Endothelial cell (in vitro differentiated cells): ENCODE results near the gene B4GAT1. TPM values are rescaled to one million over a fixed set of nuclear protein-coding genes. Genes with fewer than 3 reads are reported as not detected.

Experiments used
- DNase-seq: peaks from one replicate; pipeline ENCODE4 v3.0.0; 2021; ENCODE audit warnings: low spot score
- H3K27ac Mint-ChIP-seq: one replicate; pipeline ENCODE4 v1.8.0; 2021; ENCODE audit warnings: mixed read lengths, inconsistent platforms; ENCODE audit not compliant: unreplicated experiment
- H3K27me3 Mint-ChIP-seq: one replicate; pipeline ENCODE4 v1.8.0; 2021; ENCODE audit warnings: mild to moderate bottlenecking, moderate library complexity, mixed read lengths, inconsistent platforms; ENCODE audit not compliant: unreplicated experiment
- H3K36me3 Mint-ChIP-seq: one replicate; pipeline ENCODE4 v1.8.0; 2021; ENCODE audit warnings: mild to moderate bottlenecking, low read depth, mixed read lengths, inconsistent platforms; ENCODE audit not compliant: unreplicated experiment
- H3K4me1 Mint-ChIP-seq: one replicate; pipeline ENCODE4 v1.8.0; 2021; ENCODE audit warnings: mild to moderate bottlenecking, mixed read lengths, inconsistent platforms; ENCODE audit not compliant: unreplicated experiment
- H3K4me3 Mint-ChIP-seq: one replicate; pipeline ENCODE4 v1.8.0; 2021; ENCODE audit warnings: mild to moderate bottlenecking, mixed read lengths, inconsistent platforms; ENCODE audit not compliant: unreplicated experiment
- H3K9me3 Mint-ChIP-seq: one replicate; pipeline ENCODE4 v1.8.0; 2021; ENCODE audit warnings: mixed read lengths, inconsistent platforms; ENCODE audit not compliant: unreplicated experiment
- total RNA-seq: library from RNA; stranded (reverse); fragmentation: NEBNext Ultra II Directional; extraction: Animal tissue kit (Norgen Biotek cat#: 25700); gene quantifications from one replicate; pipeline ENCODE4 v1.2.1, GENCODE V29; 2021; ENCODE audit not compliant: unreplicated experiment
- TF ChIP-seq, protein P1 (sequence below): fragments of 200-600 bp; sonication (generic); IDR thresholded peaks from one replicate; pipeline ENCODE4 v1.5.0; 2021; ENCODE audit warnings: antibody characterized with exemption; ENCODE audit not compliant: unreplicated experiment

Gene B4GAT1
- total RNA-seq, 1 donor from 2014 or later = 21.4 TPM

DNA sequence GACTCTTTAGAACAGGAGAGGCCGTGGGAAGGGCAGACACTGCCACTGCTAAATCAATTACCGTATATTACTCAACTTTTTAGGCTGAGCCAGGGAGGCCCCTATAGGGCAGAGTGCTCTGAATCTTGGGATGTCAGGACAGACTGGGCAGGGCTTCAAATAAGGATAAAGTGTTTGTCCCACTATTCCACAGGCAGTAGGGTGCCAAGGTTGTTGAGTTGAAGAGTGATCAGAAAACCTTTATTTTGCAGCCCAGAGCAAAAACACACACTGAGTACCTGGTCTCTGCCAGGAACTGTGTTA, 1.6 kb upstream of the B4GAT1 start:
- Mint-ChIP-seq H3K4me1 (peaks cover 20% of the 10 kb centered on the region), H3K27me3 (peaks cover 10% of the 10 kb centered on the region), H3K27ac (no peak overlapping the region), H3K9me3 (no peaks in the 10 kb centered on the region), H3K36me3 (peaks cover 9% of the 10 kb centered on the region), H3K4me3 (no peak overlapping the region)
- TF ChIP-seq, protein P1, sequence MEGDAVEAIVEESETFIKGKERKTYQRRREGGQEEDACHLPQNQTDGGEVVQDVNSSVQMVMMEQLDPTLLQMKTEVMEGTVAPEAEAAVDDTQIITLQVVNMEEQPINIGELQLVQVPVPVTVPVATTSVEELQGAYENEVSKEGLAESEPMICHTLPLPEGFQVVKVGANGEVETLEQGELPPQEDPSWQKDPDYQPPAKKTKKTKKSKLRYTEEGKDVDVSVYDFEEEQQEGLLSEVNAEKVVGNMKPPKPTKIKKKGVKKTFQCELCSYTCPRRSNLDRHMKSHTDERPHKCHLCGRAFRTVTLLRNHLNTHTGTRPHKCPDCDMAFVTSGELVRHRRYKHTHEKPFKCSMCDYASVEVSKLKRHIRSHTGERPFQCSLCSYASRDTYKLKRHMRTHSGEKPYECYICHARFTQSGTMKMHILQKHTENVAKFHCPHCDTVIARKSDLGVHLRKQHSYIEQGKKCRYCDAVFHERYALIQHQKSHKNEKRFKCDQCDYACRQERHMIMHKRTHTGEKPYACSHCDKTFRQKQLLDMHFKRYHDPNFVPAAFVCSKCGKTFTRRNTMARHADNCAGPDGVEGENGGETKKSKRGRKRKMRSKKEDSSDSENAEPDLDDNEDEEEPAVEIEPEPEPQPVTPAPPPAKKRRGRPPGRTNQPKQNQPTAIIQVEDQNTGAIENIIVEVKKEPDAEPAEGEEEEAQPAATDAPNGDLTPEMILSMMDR = no peak
- DNase-seq = no peak

DNA sequence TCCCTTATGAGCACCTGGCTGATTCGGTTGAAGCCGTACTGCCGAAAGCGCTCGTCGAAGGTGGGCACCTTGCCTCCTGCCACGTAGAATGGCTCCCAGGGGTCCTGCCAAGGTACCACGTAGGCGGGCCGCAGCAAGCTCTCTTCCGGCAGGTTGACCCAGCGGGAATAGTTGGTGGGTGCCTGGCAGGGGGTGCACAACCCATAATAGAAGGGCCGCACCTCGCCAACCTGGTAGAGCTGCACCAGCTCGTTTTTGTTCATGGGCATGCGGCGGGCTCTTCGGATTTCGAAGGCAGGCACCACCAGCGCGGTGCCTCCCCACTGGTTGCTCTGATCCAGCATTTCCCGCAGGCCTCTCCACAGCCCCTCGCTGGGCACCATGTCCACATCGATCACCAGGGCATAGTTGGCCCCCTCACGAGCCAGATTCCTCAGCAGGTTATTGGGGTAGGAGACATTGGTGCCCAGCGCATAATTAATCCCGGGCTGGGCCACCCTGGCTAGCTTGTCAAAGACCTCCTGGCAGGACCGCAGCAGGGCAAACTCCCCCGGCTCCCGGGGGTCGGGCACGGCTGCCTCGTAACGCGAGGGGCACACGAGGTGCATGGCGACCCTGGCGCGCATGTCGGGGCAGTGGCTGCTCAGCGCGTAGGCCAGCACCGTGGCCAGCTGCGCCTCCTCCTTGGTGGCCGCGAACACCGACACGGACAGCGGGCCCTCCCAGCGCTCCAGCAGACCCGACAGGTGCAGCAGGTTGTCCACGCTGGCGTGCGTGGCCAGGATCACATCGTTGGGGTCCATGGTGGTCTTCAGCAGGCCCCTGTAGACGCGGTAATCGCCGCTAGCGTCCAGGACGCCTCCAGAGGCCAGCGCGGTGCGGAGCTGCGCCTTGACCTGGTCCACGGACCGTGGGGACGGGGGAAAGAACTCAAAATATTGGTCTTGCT, 679 bp downstream of the B4GAT1 start:
- Mint-ChIP-seq H3K36me3 (peaks cover 16% of the 10 kb centered on the region), H3K27ac (peak overlapping the region; percentile 24), H3K9me3 (no peaks in the 10 kb centered on the region), H3K27me3 (peaks cover 13% of the 10 kb centered on the region), H3K4me1 (peaks cover 22% of the 10 kb centered on the region), H3K4me3 (peak overlapping the region; percentile 98)
- TF ChIP-seq, protein P1 = no peak
- no peak for DNase-seq

DNA sequence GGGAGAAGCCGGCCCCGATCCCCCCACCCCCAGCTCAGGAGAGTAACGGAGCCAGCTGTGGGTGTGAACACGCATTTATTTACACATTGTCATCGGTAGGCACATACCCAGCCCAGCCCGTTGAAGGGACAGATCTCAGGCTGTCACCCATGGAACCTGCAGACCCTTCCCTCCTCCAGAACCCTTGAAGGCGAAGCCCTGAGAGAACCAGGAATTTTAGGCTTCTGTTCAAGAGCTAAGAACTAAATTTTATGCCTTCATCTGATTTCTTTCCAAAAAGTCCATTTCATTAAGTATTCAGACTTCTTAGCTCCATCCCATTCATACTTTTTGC, 2.1 kb downstream of the B4GAT1 start:
- DNase-seq = no peak
- peaks cover 22% of the 10 kb centered on the region for H3K36me3 Mint-ChIP-seq
- TF ChIP-seq, protein P1 = no peak
- H3K9me3 Mint-ChIP-seq = no peaks in the 10 kb centered on the region
- peak overlapping the region; percentile 98 for H3K4me3 Mint-ChIP-seq
- H3K27ac Mint-ChIP-seq = peak overlapping the region; percentile 84
- H3K4me1 Mint-ChIP-seq = peaks cover 22% of the 10 kb centered on the region
- peaks cover 17% of the 10 kb centered on the region for H3K27me3 Mint-ChIP-seq

DNA sequence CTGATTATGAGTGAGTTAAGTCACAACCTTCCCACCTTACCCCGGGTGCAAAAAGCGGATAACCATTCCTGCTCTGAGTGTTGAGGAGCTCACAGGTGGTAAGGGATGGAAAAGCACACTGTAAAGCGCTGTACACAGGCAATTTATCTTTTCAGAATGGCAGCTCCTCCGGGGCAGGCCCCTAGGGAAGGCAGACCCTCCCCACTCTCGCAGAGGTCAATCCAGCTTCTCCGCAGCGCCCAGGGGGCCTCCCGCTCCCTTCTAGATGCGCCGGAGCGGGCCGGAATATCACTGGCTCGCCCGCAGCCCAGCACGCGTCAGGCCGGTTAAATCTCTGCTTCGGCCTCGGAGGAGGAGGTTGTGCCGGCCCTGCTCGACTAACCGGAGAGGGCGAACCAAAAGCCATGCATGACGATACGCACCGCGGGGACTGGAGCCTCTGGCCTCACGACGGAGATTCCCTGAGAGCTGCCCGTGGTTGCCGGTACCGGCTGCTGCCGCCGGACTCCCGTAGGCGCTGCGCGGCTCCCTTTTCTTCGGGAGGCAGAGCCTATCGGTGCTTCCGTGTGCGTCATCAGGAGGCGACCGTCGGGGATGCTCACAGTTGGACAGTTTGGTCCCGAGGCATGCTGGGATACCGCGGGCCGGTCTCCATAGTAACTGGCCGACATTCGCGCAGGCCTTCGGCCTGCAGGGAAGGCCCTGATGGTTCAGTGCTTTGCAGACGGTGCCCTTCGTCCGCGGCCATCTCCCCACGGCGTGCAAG, 2.7 kb downstream of the B4GAT1 start, which contains the start of gene BRMS1:
TSS of gene BRMS1 (minus strand) at position 555 of the 766 bp plus-strand sequence. CDS start 2,870 bp downstream, outside the sequence.
- peak within 1 kb of the TSS; percentile 98 for H3K4me3 Mint-ChIP-seq
- H3K9me3 Mint-ChIP-seq = no peaks in the 10 kb centered on the region
- peak within 1 kb of the TSS; percentile 84 for H3K27ac Mint-ChIP-seq
- H3K36me3 Mint-ChIP-seq = peaks cover 22% of the 10 kb centered on the region
- peaks cover 22% of the 10 kb centered on the region for H3K4me1 Mint-ChIP-seq
- TF ChIP-seq, protein P1 = no peak
- peak; percentile 92 for DNase-seq
- H3K27me3 Mint-ChIP-seq = peaks cover 17% of the 10 kb centered on the region

DNA sequence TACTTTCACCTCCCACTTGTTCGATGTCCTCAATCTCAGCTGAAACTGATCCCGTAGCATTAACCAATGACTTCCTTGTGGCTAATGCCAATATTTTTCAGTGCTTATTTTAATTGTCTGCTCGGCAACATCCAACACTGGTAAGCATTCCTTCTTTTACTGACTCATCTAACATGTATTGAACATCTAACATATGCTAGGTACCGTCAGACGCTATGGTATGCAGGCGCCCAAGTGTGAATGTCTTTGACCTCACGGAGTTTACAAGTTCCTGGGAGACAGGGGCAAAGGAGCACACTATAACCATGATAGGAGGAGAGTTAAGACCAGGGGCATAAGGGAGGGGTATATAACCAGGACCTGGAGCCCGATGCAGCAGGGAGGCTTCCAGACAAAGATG, 4.3 kb downstream of the B4GAT1 start:
- TF ChIP-seq, protein P1 = no peak
- Mint-ChIP-seq H3K36me3 (peaks cover 26% of the 10 kb centered on the region), H3K9me3 (no peaks in the 10 kb centered on the region), H3K27me3 (peaks cover 20% of the 10 kb centered on the region), H3K27ac (peak overlapping the region; percentile 10), H3K4me1 (peaks cover 21% of the 10 kb centered on the region), H3K4me3 (peak overlapping the region; percentile 78)
- no peak for DNase-seq
